ENCODE data around the gene HAPLN3.

DNA sequence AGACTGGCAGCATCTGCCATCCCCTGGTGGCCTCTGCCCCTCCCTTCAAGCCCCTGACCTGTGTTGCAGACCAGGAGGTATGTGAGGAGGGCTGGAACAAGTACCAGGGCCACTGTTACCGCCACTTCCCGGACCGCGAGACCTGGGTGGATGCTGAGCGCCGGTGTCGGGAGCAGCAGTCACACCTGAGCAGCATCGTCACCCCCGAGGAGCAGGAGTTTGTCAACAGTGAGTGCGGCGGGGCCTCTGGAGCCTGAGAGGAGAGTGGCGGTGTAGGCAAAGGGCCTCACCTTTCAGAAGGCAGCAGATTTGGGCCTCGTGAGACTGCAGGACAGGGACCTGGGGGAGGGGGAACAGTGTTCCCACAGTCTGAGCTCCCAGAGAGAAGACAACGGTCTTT is 24.0 kb downstream of the HAPLN3 start:
- TF ChIP-seq, protein P1, sequence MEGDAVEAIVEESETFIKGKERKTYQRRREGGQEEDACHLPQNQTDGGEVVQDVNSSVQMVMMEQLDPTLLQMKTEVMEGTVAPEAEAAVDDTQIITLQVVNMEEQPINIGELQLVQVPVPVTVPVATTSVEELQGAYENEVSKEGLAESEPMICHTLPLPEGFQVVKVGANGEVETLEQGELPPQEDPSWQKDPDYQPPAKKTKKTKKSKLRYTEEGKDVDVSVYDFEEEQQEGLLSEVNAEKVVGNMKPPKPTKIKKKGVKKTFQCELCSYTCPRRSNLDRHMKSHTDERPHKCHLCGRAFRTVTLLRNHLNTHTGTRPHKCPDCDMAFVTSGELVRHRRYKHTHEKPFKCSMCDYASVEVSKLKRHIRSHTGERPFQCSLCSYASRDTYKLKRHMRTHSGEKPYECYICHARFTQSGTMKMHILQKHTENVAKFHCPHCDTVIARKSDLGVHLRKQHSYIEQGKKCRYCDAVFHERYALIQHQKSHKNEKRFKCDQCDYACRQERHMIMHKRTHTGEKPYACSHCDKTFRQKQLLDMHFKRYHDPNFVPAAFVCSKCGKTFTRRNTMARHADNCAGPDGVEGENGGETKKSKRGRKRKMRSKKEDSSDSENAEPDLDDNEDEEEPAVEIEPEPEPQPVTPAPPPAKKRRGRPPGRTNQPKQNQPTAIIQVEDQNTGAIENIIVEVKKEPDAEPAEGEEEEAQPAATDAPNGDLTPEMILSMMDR (IDR thresholded peaks at IDR 0.05) = no peak
- no peak for TF ChIP-seq POLR2A (IDR thresholded peaks at IDR 0.05)
- TF ChIP-seq POLR2AphosphoS5 (IDR thresholded peaks at IDR 0.05) = no peak
- TF ChIP-seq EP300 (IDR thresholded peaks at IDR 0.05) = no peak

Measured in upper lobe of left lung (tissue), 4 donors.